Measurements from ENCODE around the gene KANSL1.

The KANSL1 gene

GRCh38 chr17:46023783-46024388, 169.3 kb downstream of the KANSL1 start:
- TF ChIP-seq, protein P1, sequence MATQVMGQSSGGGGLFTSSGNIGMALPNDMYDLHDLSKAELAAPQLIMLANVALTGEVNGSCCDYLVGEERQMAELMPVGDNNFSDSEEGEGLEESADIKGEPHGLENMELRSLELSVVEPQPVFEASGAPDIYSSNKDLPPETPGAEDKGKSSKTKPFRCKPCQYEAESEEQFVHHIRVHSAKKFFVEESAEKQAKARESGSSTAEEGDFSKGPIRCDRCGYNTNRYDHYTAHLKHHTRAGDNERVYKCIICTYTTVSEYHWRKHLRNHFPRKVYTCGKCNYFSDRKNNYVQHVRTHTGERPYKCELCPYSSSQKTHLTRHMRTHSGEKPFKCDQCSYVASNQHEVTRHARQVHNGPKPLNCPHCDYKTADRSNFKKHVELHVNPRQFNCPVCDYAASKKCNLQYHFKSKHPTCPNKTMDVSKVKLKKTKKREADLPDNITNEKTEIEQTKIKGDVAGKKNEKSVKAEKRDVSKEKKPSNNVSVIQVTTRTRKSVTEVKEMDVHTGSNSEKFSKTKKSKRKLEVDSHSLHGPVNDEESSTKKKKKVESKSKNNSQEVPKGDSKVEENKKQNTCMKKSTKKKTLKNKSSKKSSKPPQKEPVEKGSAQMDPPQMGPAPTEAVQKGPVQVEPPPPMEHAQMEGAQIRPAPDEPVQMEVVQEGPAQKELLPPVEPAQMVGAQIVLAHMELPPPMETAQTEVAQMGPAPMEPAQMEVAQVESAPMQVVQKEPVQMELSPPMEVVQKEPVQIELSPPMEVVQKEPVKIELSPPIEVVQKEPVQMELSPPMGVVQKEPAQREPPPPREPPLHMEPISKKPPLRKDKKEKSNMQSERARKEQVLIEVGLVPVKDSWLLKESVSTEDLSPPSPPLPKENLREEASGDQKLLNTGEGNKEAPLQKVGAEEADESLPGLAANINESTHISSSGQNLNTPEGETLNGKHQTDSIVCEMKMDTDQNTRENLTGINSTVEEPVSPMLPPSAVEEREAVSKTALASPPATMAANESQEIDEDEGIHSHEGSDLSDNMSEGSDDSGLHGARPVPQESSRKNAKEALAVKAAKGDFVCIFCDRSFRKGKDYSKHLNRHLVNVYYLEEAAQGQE (IDR thresholded peaks at IDR 0.05; ENCODE audit: insufficient read depth in 1 of 2, low read depth in 2 of 2, low read length in 2 of 2) = no peak
- TF ChIP-seq TAF1 (IDR thresholded peaks at IDR 0.05; ENCODE audit: borderline replicate concordance, insufficient read depth, low read length) (no peak), POLR2AphosphoS5 (IDR thresholded peaks at IDR 0.05; ENCODE audit: low read depth, low read length) (no peak)

GRCh38 chr17:46020998-46021397, 172.2 kb downstream of the KANSL1 start:
- no peak for TF ChIP-seq TAF1 (IDR thresholded peaks at IDR 0.05; ENCODE audit: borderline replicate concordance, insufficient read depth, low read length)
- TF ChIP-seq, protein P1 (IDR thresholded peaks at IDR 0.05; ENCODE audit: insufficient read depth in 1 of 2, low read depth in 2 of 2, low read length in 2 of 2) = no peak
- TF ChIP-seq POLR2AphosphoS5 (IDR thresholded peaks at IDR 0.05; ENCODE audit: low read depth, low read length) = no peak
- no peak for TF ChIP-seq FOXP2 (optimal IDR thresholded peaks at IDR 0.05; ENCODE audit: borderline replicate concordance, extremely low read depth, extremely low read length, insufficient read depth)
- TF ChIP-seq SIN3A (IDR thresholded peaks at IDR 0.05; ENCODE audit: borderline replicate concordance, insufficient read depth, low read length) = no peak

GRCh38 chr17:46020023-46020761, 173.0 kb downstream of the KANSL1 start:
- TF ChIP-seq POLR2AphosphoS5 (IDR thresholded peaks at IDR 0.05; ENCODE audit: low read depth, low read length) (no peak), SIN3A (IDR thresholded peaks at IDR 0.05; ENCODE audit: borderline replicate concordance, insufficient read depth, low read length) (no peak), FOXP2 (optimal IDR thresholded peaks at IDR 0.05; ENCODE audit: borderline replicate concordance, extremely low read depth, extremely low read length, insufficient read depth) (no peak), TAF1 (IDR thresholded peaks at IDR 0.05; ENCODE audit: borderline replicate concordance, insufficient read depth, low read length) (no peak)
- TF ChIP-seq, protein P1 (IDR thresholded peaks at IDR 0.05; ENCODE audit: insufficient read depth in 1 of 2, low read depth in 2 of 2, low read length in 2 of 2) = no peak

DNA sequence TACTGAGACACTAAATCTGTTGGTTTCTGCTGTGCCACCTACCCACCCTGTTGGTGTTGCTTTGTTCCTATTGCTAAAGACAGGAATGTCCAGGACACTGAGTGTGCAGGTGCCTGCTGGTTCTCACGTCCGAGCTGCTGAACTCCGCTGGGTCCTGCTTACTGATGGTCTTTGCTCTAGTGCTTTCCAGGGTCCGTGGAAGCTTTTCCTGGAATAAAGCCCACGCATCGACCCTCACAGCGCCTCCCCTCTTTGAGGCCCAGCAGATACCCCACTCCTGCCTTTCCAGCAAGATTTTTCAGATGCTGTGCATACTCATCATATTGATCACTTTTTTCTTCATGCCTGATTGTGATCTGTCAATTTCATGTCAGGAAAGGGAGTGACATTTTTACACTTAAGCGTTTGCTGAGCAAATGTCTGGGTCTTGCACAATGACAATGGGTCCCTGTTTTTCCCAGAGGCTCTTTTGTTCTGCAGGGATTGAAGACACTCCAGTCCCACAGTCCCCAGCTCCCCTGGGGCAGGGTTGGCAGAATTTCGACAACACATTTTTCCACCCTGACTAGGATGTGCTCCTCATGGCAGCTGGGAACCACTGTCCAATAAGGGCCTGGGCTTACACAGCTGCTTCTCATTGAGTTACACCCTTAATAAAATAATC, 179.6 kb downstream of the KANSL1 start:
- TF ChIP-seq, protein P1 (IDR thresholded peaks at IDR 0.05; ENCODE audit: insufficient read depth in 1 of 2, low read depth in 2 of 2, low read length in 2 of 2) = no peak
- TF ChIP-seq POLR2AphosphoS5 (IDR thresholded peaks at IDR 0.05; ENCODE audit: low read depth, low read length) = no peak
